SH-SY5Y (cell line): ENCODE data around the gene DDX41.

ENCODE experiments used
- GATA2 ChIP-seq: IDR thresholded peaks from 2 replicates; pipeline ENCODE4 v1.6.1; 2011; ENCODE audit warnings: mild to moderate bottlenecking, low read depth, low read length
- GATA3 ChIP-seq: IDR thresholded peaks from 2 replicates; pipeline ENCODE4 v1.6.1; 2011; ENCODE audit warnings: low read depth, mild to moderate bottlenecking, low read length, moderate library complexity

DNA sequence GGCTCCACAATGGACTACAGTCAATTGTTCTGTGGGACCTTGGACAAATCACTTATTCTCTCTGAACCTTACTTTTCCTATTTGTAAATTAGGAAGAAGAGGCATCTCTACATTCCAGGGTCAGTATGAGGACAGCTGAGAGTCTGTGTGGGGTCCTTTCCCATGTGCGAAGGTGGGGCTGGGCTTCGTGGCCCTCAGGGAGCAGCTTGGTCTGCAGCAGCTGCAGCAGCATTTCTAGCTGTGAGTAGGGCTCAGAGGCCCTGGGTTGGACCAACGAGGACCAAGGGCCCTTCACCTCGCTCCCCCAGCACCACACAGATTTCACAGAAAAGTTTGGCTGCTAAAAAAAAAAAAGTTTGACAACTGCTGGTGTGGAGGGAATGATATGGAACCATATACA is 9.4 kb upstream of the DDX41 start:
- no peak for TF ChIP-seq GATA2
- TF ChIP-seq GATA3 = no peak
